H1 (cell line): Measurements from ENCODE around the gene P2RY13. TPM values are rescaled to one million over a fixed set of nuclear protein-coding genes. Genes with fewer than 3 reads are reported as not detected.

Experiments
- CREB1 ChIP-seq: IDR thresholded peaks from 2 replicates; pipeline ENCODE4 v1.6.1; 2012; ENCODE audit warnings: inconsistent platforms
- GABPA ChIP-seq: IDR thresholded peaks from 2 replicates; pipeline ENCODE4 v1.6.1; 2011; ENCODE audit warnings: mild to moderate bottlenecking, low read length, moderate library complexity, borderline replicate concordance; ENCODE audit not compliant: insufficient read depth
- POLR2AphosphoS5 ChIP-seq: IDR thresholded peaks from 2 replicates; pipeline ENCODE4 v1.6.1; 2011; ENCODE audit warnings: low read depth, low read length
- TAF1 ChIP-seq: IDR thresholded peaks from 2 replicates; pipeline ENCODE4 v1.6.1; 2011; ENCODE audit warnings: mild to moderate bottlenecking, low read depth, low read length
- TCF12 ChIP-seq: IDR thresholded peaks from 2 replicates; pipeline ENCODE4 v1.6.1; 2011; ENCODE audit warnings: low read depth, mild to moderate bottlenecking, low read length
- polyA plus RNA-seq, 7 experiments: library from polyadenylated mRNA; depleted of rRNA in 3 of 7; stranded (reverse) in 5 of 7; unstranded in 2 of 7; fragments of >200 nt in 5 of 7; fragments of 200-250 nt in 2 of 7; gene quantifications; 1 replicate in 5 of 7; 2 replicates in 1 of 7; 4 replicates in 1 of 7; pipeline versions ENCODE4 v1.2.1 to v1.2.3, GENCODE V29; 2011 to 2013; ENCODE audit warnings: missing spikeins in 2 of 7, mixed read lengths in 2 of 7
- total RNA-seq: library from RNA; stranded (reverse); fragmentation: NEBNext Ultra II Directional; extraction: Animal tissue kit (Norgen Biotek cat#: 25700); gene quantifications from 2 replicates; pipeline ENCODE4 v1.2.1, GENCODE V29; 2021

P2RY13 gene
- total and polyA plus RNA-seq, 2 of the 8 experiments (the other 6 are each of a cell fraction or from before 2014, with no cell fraction given) = not detected

- TF ChIP-seq CREB1 = no peak
- TF ChIP-seq GABPA = no peak
- TF ChIP-seq POLR2AphosphoS5 = no peak
- no peak for TF ChIP-seq TCF12
- no peak for TF ChIP-seq TAF1
Observed at GRCh38 chr3:151301787-151302186, 27.6 kb downstream of the P2RY13 start (continued).
